Activated naive CD8-positive, alpha-beta T cell treated with anti-CD3 and anti-CD28 coated beads, Interleukin-2, amount 50 U/mL, for 16 hours (primary cell): ENCODE measurements around the gene MMAB.

Source experiments
- DNase-seq: peaks from one replicate; pipeline ENCODE4 v3.0.0-alpha.2; 2020; ENCODE audit warnings: low read depth, low spot score

The MMAB gene

DNA sequence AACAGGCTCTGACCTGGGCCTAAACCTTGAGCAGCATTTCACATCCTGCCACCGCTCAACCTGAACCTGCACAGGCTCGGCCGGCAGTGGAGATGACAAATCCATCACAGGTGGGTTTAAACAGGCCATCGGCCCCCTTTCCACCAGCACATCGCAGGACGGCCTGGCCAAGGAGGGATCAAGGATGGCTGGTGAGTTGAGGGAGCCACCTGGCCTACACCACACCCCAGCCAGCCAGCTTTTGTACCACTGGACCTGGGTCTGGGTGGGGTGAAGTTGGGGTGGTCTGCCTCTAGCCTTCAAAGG, 14.2 kb downstream of the MMAB start:
- DNase-seq: no peak

GRCh38 chr12:109558374-109559199, 14.7 kb downstream of the MMAB start:
- no peak for DNase-seq

GRCh38 chr12:109557805-109558204, 15.5 kb downstream of the MMAB start:
- DNase-seq: no peak

DNA sequence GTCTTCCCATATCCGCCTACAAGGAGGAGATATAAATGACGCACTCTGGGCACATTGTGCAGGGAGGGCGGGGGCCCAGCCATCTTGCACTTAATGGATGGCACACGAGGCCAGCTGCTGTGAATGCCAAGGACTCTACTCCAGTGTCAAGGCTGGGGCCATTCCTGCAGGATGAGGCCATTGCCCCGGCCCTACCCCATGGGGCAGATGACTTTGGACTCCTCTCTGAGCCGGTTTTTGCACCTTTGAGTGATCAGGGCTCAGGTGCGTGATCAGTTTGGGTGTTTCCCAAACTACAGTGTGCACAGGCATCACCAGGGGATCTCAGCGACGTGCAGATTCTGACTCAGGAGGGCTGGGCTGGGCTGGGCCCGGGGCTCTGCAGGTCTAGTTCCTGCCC, 16.1 kb downstream of the MMAB start:
- no peak for DNase-seq

DNA sequence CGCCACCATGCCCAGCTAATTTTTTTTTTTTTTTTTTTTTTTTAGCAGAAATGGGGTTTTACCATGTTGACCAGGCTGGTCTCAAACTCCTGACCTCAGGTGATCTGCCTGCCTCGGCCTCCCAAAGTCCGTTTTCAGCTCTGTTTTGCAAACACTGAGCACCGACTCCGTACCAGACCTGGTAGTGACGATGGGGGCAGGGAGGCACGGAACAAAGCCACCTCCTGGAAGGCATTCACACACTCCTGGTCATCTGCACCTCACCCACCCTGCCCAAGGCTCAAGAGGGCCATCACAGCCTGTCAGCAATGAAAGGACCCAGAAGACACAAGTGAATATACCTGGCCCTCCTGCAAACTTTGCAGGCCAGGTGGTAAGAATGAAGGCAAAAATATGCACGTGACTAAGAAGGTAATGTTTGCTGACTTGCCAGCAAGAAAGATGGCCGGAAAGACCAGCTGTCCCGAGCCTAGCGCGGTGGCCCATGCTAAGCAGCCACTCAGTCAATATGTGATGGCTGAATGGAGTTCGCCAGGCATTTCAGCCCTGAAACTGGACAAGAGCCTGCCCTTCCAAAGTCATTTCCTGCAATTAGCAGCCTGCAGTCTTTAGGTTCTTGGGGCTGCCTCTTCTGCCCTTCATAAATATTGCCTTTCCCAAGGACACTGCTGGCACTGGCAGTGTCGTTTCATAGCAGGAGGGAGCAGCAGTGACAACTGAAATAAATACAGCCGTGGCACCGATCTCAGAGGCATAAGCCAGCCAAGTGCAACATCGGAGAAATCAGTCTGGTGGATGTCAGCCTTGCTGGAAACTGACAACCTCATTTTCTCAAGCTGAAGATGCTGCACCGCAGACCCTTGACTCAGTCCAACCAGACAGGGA, 17.6 kb downstream of the MMAB start:
- DNase-seq: no peak

- DNase-seq: no peak
These were observed 18.5 kb downstream of the MMAB start for GRCh38 chr12:109554761-109555160.

GRCh38 chr12:109553906-109554500, 19.3 kb downstream of the MMAB start:
- DNase-seq: no peak

- no peak for DNase-seq
These were observed 19.8 kb downstream of the MMAB start for GRCh38 chr12:109553483-109553882.

- DNase-seq: no peak
These were observed 20.3 kb downstream of the MMAB start for GRCh38 chr12:109552971-109553370.

DNA sequence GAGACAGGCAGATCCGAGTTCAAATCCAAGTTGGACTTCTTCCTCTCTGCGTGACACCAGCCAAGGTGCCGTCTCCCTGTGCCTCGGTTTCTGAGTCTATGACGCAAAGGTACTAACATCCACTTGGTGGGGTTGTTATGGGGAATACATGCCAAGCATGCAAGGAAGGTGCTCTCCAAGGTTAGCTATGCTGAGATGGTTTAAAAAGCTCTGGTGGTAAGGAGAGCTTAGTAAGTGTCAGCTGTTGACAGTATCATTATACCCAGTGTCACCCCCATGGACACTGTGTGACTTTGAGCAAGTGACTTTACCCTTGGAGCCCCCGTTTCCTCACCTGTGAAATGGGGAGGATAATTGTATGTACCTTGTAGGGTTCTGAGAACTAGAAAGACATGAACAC, 22.2 kb downstream of the MMAB start:
- DNase-seq: no peak

DNA sequence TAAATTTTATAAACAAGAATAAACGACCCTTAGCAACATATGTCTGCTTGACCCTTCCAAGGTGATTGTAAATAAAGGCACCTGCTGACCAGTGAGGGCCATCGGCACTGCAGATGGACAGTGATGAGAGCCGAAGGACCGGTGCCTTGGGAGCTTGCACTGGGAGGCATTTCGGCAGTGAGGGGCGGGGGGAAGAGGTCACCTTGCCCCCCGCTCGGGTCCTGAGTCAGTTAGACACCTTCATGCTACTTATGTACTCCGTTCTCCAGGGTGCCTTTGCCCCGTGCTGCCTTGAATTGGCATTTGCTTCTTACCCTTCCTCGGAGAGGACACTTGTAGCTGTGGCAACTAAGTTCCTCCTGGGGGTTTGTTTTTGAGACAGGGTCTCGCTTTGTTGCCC, 23.0 kb downstream of the MMAB start:
- DNase-seq: no peak

DNA sequence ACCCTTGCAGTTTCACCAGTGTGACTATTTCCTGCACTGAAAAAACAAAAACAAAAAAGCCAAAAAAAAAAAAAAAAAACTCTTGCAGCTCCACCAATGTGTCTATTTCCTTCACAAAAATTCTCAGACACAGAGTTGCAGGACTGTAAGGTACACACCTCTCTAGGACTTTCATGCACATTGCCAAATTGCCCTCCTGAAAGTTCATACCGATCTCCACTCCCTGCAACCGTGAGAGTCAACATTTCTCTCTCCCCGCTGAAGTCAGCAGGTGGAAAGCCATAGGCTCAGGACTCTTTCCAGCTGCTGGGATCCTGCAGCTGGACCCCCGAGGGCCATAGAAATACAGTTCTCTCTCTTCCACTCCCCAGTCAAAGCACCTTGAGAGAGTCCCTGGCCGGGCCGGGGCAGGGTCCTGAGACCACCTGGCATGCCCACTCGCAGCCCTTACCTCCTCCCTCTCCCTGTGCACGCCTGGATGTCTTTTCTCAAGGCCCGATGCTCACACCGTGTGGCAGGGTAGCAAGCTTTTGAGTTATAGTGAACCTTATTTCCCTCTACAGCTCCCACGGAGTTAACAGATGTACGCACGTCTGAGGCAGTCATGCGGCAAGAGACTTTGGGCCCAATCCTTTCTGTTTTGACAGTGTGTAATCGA, 23.6 kb downstream of the MMAB start:
- DNase-seq: no peak

DNA sequence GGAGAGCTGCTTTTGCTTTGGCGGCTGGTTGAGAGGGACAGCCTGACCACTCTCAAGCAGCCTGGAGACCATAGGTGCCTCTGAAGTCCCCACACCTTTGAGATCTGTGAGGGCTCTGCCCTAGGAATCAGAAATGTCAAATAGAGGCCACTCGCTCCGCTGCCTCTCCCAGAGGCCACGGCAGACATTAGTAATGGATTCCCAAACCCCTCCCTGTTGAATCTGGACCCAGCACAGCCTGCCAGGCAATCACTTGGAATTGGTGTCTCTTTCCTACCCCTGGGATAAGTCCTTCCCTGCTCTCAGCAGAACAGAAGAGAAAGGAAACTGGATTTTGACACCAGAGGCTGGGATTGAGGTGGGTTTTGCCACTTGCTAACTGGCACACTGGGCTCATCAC, 25.0 kb downstream of the MMAB start:
- DNase-seq: no peak

GRCh38 chr12:109547286-109547685, 26.0 kb downstream of the MMAB start:
- DNase-seq: no peak

GRCh38 chr12:109545826-109546225, 27.5 kb downstream of the MMAB start:
- DNase-seq: no peak

DNA sequence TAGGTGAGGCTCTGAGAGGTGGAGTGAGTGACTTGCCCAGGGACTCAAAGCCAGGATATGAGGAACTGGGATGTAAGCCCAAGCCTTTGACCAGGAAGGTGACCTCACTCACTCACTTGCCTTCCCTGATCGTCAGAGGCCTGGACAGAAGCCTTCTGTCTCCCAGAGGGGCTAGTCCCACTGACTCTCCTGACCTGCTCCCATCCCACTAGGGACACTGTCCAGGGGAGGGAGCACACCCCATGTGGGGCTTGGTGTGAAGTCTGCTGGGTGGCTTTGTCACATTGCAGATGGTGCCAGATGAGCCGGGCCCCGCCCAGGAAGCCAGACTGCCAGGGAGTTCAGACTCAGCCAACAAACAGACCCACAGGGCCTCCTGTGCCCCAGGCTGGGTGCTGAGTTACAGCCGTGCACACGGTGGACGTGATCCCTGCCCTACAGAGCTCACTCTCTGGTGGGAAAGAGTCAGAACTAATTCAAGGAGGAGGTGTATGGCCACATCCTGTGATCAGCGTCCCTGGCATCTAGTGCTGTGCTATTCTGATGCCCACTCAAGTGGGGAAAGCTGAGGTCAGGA, 28.3 kb downstream of the MMAB start:
- DNase-seq: no peak

- no peak for DNase-seq
These were observed 30.4 kb downstream of the MMAB start for GRCh38 chr12:109542876-109543275.

DNA sequence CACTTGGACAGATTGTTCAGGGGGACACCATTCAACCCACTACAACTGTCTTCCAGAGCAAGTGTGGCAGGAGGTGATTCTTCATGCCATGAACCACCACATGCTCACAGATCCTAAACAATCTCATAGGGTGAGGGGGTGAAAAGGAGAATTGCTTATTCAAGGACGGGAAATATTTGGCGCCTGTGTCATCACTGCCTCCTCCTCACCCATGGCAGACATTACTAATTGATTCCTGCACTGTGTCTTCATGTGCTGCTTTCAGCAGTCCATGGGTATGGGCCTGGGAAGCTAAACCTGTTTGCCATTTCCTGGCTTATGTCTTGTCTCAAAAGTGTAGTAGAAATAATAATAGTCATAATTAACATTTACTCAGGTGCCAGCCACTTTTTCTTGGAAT, 31.3 kb downstream of the MMAB start:
- DNase-seq: no peak

DNA sequence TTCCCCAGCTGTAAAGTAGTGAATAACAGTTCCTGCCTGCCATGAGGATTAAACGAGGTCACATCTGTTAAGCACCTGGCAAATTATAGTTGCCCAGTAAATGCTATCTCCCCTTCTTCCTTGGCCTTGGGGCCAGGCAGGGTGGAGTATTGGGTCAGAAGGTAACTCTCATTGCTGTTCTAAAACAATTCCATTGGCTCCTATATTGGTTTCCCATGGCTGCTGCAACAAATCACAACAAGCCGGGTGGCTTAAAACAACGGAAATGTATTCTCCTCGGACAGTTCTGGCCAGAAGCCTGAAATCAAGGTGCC, 31.9 kb downstream of the MMAB start:
- DNase-seq: no peak

- no peak for DNase-seq
These were observed 32.5 kb downstream of the MMAB start for GRCh38 chr12:109540526-109541412.

DNA sequence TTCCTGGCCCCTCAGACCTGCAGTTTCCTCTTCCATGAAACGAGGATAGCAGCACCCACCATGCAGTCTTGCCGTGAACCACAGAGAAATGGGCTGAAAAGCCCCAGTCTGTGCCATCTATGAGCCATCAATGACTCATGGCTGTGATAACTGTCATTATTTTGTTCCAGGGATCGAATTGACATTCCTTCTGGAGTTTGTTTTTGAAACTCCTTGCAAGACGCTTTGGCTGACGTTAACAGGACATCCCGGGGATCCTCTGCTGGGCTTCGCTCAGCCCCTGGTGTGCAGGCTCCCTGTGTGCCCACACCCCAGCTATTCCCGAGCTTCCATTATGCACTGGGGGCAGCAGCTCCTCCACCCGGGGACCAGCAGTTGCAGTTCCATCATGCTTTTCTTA, 33.8 kb downstream of the MMAB start:
- no peak for DNase-seq
